Neural cell (in vitro differentiated cells): Measurements from ENCODE around the gene SDCBP2. TPM values are rescaled to one million over a fixed set of nuclear protein-coding genes. Genes with fewer than 3 reads are reported as not detected.

Source experiments
- H2AFZ ChIP-seq: fragments of 200-600, 300-800 bp; sonication (generic), shearing (Covaris generic); 2 replicates; pipeline ENCODE4 v1.6.0; 2014; ENCODE audit warnings: low read depth, mild to moderate bottlenecking, antibody characterized with exemption, low read length, moderate library complexity
- H3F3A ChIP-seq: fragments of 200-600 bp; shearing (Covaris generic); 2 replicates; pipeline ENCODE4 v1.6.1; 2016; ENCODE audit warnings: mild to moderate bottlenecking, moderate library complexity, mixed read lengths, antibody characterized with exemption, low read length; ENCODE audit not compliant: insufficient read depth, poor library complexity, severe bottlenecking
- H3K27ac ChIP-seq: fragments of 200-600, 300-800 bp; sonication (generic), shearing (Covaris generic); 2 replicates; pipeline ENCODE4 v1.5.1; 2014; ENCODE audit warnings: mild to moderate bottlenecking, low read length, moderate library complexity
- H3K27me3 ChIP-seq: fragments of 300-800, 200-600 bp; sonication (generic), shearing (Covaris generic); 2 replicates; pipeline ENCODE4 v1.6.0; 2014; ENCODE audit warnings: mild to moderate bottlenecking, low read depth, low read length, moderate library complexity; ENCODE audit not compliant: insufficient read depth
- H3K36me3 ChIP-seq: fragments of 300-800, 200-600 bp; sonication (generic), shearing (Covaris generic); 2 replicates; pipeline ENCODE4 v1.5.1; 2014; ENCODE audit warnings: mild to moderate bottlenecking, antibody characterized with exemption, low read length, moderate library complexity; ENCODE audit not compliant: insufficient read depth
- H3K4me2 ChIP-seq: fragments of 300-800, 200-600 bp; sonication (generic), shearing (Covaris generic); 2 replicates; pipeline ENCODE4 v1.6.0; 2014; ENCODE audit warnings: mild to moderate bottlenecking, low read length
- H3K4me3 ChIP-seq: fragments of 300-800, 200-600 bp; sonication (generic), shearing (Covaris generic); 2 replicates; pipeline ENCODE4 v1.5.1; 2014; ENCODE audit warnings: mild to moderate bottlenecking, low read length, moderate library complexity
- H3K79me2 ChIP-seq: fragments of 200-600 bp; shearing (Covaris generic); replicated peaks from 2 replicates; pipeline ENCODE4 v1.6.0; 2014; ENCODE audit warnings: mild to moderate bottlenecking, low read length, moderate library complexity; ENCODE audit not compliant: insufficient read depth
- H3K9ac ChIP-seq: fragments of 300-800, 200-600 bp; sonication (generic), shearing (Covaris generic); 2 replicates; pipeline ENCODE4 v1.6.1; 2016; ENCODE audit warnings: mild to moderate bottlenecking, low read length, mixed read lengths
- H3K9me2 ChIP-seq: fragments of 200-600 bp; shearing (Covaris generic); 2 replicates; pipeline ENCODE4 v1.6.1; 2016; ENCODE audit warnings: mild to moderate bottlenecking, low read length, mixed read lengths; ENCODE audit not compliant: insufficient read depth
- H3K9me3 ChIP-seq: fragments of 200-600, 300-800 bp; sonication (generic), shearing (Covaris generic); 2 replicates; pipeline ENCODE4 v1.6.1; 2016; ENCODE audit warnings: mild to moderate bottlenecking, mixed run types, low read length, moderate library complexity, mixed read lengths
- H4K20me1 ChIP-seq: fragments of 200-600 bp; shearing (Covaris generic); 2 replicates; pipeline ENCODE4 v1.6.1; 2016; ENCODE audit warnings: mild to moderate bottlenecking, mixed run types; ENCODE audit not compliant: insufficient read depth
- CTCF ChIP-seq: fragments of 450-650 bp; IDR thresholded peaks from 2 replicates; pipeline ENCODE4 v1.5.1; 2014; ENCODE audit warnings: antibody characterized with exemption, mild to moderate bottlenecking, moderate library complexity; ENCODE audit not compliant: poor library complexity, severe bottlenecking
- EP300 ChIP-seq: fragments of 450-650 bp; conservative IDR thresholded peaks from 2 replicates; pipeline ENCODE4 v1.6.1; 2014; ENCODE audit warnings: antibody characterized with exemption, mild to moderate bottlenecking, moderate library complexity; ENCODE audit not compliant: poor library complexity, severe bottlenecking
- EZH2 ChIP-seq: fragments of 200-600, 300-800 bp; shearing (Covaris generic), sonication (generic); IDR thresholded peaks from 2 replicates; pipeline ENCODE4 v1.6.1; 2014; ENCODE audit warnings: antibody characterized with exemption, low read length, borderline replicate concordance, mild to moderate bottlenecking; ENCODE audit not compliant: insufficient read depth, poor library complexity, severe bottlenecking
- MXI1 ChIP-seq: fragments of 450-650 bp; conservative IDR thresholded peaks from 2 replicates; pipeline ENCODE4 v1.6.1; 2014; ENCODE audit warnings: antibody characterized with exemption, mild to moderate bottlenecking; ENCODE audit not compliant: poor library complexity, severe bottlenecking
- POLR2AphosphoS5 ChIP-seq: IDR thresholded peaks from 2 replicates; pipeline ENCODE4 v1.6.1; 2012
- RAD21 ChIP-seq: fragments of 450-650 bp; conservative IDR thresholded peaks from 2 replicates; pipeline ENCODE4 v1.6.1; 2014; ENCODE audit warnings: antibody characterized with exemption, mild to moderate bottlenecking, moderate library complexity
- REST ChIP-seq: IDR thresholded peaks from 2 replicates; pipeline ENCODE4 v1.6.1; 2012; ENCODE audit warnings: borderline replicate concordance
- SMC3 ChIP-seq: fragments of 450-650 bp; conservative IDR thresholded peaks from 2 replicates; pipeline ENCODE4 v1.6.1; 2014; ENCODE audit warnings: antibody characterized with exemption, mild to moderate bottlenecking, moderate library complexity; ENCODE audit not compliant: poor library complexity
- TAF1 ChIP-seq: IDR thresholded peaks from 2 replicates; pipeline ENCODE4 v1.6.1; 2012; ENCODE audit warnings: low read depth
- polyA plus RNA-seq: library from polyadenylated mRNA; depleted of rRNA; stranded (reverse); fragments of >200 nt; gene quantifications from 2 replicates; pipeline ENCODE4 v1.2.3, GENCODE V29; 2014

SDCBP2 gene
- polyA plus RNA-seq, 1 donor from 2014 or later = 5.2 TPM

GRCh38 chr20:1326031-1326930, 2.7 kb downstream of the SDCBP2 start:
- H3K27ac ChIP-seq = peak overlapping the region; percentile 98
- H3K4me3 ChIP-seq = peak overlapping the region; percentile 84
- H3K9ac ChIP-seq = peak overlapping the region; percentile 99
- H3K9me2 ChIP-seq = no peaks in the 10 kb centered on the region
- peak overlapping the region; percentile 87 for H3K4me2 ChIP-seq
- H3K79me2 ChIP-seq = peaks cover 22% of the 10 kb centered on the region
- no peaks in the 10 kb centered on the region for H4K20me1 ChIP-seq
- H3K9me3 ChIP-seq = no peaks in the 10 kb centered on the region
- H2AFZ ChIP-seq = peak overlapping the region; percentile 89
- no peaks in the 10 kb centered on the region for H3K27me3 ChIP-seq
- TF ChIP-seq EZH2 = no peak
- no peak for TF ChIP-seq MXI1
- no peak for TF ChIP-seq SMC3
- TF ChIP-seq EP300 = no peak
- no peak for TF ChIP-seq RAD21
- TF ChIP-seq CTCF = no peak
- no peak for TF ChIP-seq TAF1
- TF ChIP-seq REST = no peak
- TF ChIP-seq POLR2AphosphoS5 = no peak
- H3K36me3 ChIP-seq = no peaks in the 10 kb centered on the region
- H3F3A ChIP-seq = no peaks in the 10 kb centered on the region

GRCh38 chr20:1325173-1326030, 3.5 kb downstream of the SDCBP2 start:
- no peaks in the 10 kb centered on the region for H3K27me3 ChIP-seq
- no peaks in the 10 kb centered on the region for H3K9me2 ChIP-seq
- H2AFZ ChIP-seq = peak overlapping the region; percentile 89
- no peaks in the 10 kb centered on the region for H3F3A ChIP-seq
- H3K36me3 ChIP-seq = no peaks in the 10 kb centered on the region
- H3K27ac ChIP-seq = peak overlapping the region; percentile 98
- peak overlapping the region; percentile 84 for H3K4me3 ChIP-seq
- H3K9me3 ChIP-seq = no peaks in the 10 kb centered on the region
- peak overlapping the region; percentile 99 for H3K9ac ChIP-seq
- peak overlapping the region; percentile 87 for H3K4me2 ChIP-seq
- peaks cover 21% of the 10 kb centered on the region for H3K79me2 ChIP-seq
- no peaks in the 10 kb centered on the region for H4K20me1 ChIP-seq
- peak; percentile 97 for TF ChIP-seq MXI1
- TF ChIP-seq POLR2AphosphoS5 = peak; percentile 98
- TF ChIP-seq TAF1 = peak; percentile 73
- TF ChIP-seq RAD21 = peak; percentile 45
- TF ChIP-seq EZH2 = no peak
- peak; percentile 64 for TF ChIP-seq CTCF
- peak; percentile 79 for TF ChIP-seq EP300
- TF ChIP-seq SMC3 = no peak
- TF ChIP-seq REST = peak; percentile 51
